Measurements from ENCODE around the gene REELD1. TPM values are rescaled to one million over a fixed set of nuclear protein-coding genes. Genes with fewer than 3 reads are reported as not detected.
A peak's percentile ranks its signal among the peaks of the same experiment; 100 is the strongest.

The REELD1 gene
- total and polyA plus RNA-seq, 3 donors from 2014 or later: 0.38 to 1.3 (median 0.62) TPM

DNA sequence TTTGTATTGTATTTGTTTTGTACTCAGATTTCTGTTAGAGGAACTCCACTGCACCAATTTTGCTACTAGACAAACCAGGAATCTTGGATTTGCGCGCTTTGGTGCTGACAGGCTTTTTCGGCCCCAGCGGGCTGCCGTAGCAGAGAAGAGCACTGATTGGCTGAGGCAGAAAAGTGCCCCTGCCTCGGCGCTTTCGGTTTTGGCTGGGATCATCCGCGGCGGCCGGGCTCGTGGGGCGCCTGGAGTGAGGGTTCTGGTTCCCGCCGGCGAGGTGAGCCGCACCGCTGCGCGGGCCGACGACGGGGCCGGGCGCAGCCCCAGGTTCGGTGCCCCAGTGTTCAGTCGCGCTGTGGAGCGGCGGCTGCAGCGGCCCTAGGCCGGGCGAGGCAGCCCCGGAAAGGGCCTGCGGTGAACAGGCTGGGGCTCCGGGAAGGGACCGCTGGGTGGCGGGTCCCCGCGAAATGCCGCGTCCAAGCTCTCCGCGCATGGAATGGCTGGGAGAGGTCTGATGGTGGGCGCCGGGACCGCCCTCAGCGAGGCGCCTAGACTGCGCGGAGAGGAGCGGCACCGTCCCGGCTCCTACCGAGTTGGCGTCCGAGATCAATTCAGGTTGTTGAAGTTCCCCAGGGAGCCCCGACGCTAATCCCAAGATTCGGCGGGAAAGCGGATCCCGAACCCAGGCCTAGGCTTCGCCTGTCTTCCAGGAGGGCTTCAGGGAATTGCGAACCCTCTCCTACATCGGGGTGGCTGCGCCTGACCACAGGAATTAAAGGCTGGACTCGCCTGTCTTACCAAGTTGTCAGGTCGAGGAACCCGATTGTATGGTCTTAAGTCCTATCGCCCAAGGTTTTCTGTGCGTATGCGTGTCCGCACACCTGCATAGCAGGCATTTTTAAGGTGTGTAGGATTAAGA, 38.5 kb upstream of the REELD1 start, which contains the start of gene LSM6:
TSS of gene LSM6 (plus strand) at position 178 of the 913 bp plus-strand sequence. CDS start 7,204 bp downstream, outside the sequence.
- Histone ChIP-seq H3K27me3 (no peaks in the 10 kb centered on the region), H3K27ac (peak within 1 kb of the TSS; percentile 92 to 93), H3K4me1 (peaks cover 7% of the 10 kb centered on the region), H3K4me3 (peak within 1 kb of the TSS; percentile 96), H3K36me3 (ENCODE audit: low read depth, missing control alignments) (no peaks in the 10 kb centered on the region), H3K9me3 (no peaks in the 10 kb centered on the region)
- DNase-seq: peak; percentile 95
- TF ChIP-seq, protein P1, sequence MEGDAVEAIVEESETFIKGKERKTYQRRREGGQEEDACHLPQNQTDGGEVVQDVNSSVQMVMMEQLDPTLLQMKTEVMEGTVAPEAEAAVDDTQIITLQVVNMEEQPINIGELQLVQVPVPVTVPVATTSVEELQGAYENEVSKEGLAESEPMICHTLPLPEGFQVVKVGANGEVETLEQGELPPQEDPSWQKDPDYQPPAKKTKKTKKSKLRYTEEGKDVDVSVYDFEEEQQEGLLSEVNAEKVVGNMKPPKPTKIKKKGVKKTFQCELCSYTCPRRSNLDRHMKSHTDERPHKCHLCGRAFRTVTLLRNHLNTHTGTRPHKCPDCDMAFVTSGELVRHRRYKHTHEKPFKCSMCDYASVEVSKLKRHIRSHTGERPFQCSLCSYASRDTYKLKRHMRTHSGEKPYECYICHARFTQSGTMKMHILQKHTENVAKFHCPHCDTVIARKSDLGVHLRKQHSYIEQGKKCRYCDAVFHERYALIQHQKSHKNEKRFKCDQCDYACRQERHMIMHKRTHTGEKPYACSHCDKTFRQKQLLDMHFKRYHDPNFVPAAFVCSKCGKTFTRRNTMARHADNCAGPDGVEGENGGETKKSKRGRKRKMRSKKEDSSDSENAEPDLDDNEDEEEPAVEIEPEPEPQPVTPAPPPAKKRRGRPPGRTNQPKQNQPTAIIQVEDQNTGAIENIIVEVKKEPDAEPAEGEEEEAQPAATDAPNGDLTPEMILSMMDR (IDR thresholded peaks at IDR 0.05): no peak
- TF ChIP-seq POLR2A (IDR thresholded peaks at IDR 0.05): no peak
- 1% methylated on average over 18 to 64 of the region's 75 CpGs for WGBS, 2 donors
- intact Hi-C loops (cut with DNase I; ENCODE audit: low total_unique reads): no loop called here

DNA sequence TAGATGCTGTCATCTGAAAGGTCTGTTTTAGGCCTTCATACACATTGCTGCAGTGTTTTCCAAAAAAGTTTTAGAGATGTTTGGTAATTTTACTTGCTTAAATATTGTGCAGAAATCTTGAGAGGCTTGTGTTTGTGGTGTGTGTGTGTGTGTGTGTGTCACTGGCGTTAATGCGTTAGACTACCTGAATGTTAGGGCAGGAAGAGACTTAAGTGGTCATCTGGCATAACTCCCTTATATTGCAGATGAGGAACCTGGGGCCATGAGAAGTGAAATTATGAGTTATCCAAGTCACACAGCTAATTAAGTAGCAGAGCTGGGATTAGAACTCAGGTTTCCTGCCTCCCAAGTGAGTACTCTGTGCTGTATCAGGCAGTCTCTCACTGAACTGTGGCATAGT, 37.4 kb upstream of the REELD1 start:
- peaks cover 7% of the 10 kb centered on the region for H3K4me1 ChIP-seq
- no peaks in the 10 kb centered on the region for H3K27me3 ChIP-seq
- 38 to 72% methylated on average over 2 of the region's 2 CpGs for WGBS, 2 donors
- H3K36me3 ChIP-seq (ENCODE audit: low read depth, missing control alignments): no peaks in the 10 kb centered on the region
- intact Hi-C loops (cut with DNase I; ENCODE audit: low total_unique reads): no loop called here
- H3K9me3 ChIP-seq: no peaks in the 10 kb centered on the region
- H3K4me3 ChIP-seq: no peak overlapping the region
- H3K27ac ChIP-seq: no peak overlapping the region
- no peak for DNase-seq
- no peak for TF ChIP-seq POLR2A (IDR thresholded peaks at IDR 0.05)
- TF ChIP-seq, protein P1 (IDR thresholded peaks at IDR 0.05): no peak

DNA sequence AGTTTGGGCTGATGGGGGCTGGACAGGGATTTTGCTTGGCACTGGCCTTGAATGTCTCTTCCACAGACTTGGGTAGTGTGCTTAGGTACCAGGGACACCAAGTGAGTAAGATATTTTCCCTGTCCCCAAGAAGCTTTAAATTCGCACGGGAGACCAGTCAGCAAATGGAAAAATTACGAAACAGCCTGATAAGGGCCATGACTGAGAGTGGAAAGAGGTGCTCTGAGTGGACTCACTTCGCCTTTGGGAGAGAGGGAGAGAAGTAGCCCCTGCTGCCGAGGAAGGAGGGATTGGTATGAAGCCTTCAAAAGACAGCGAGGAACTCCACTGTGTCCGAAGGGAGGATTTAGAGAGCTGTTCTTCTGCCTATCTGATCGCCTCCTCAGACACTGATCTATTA, 36.2 kb upstream of the REELD1 start:
- Histone ChIP-seq H3K36me3 (ENCODE audit: low read depth, missing control alignments) (no peaks in the 10 kb centered on the region), H3K4me1 (peaks cover 7% of the 10 kb centered on the region), H3K27ac (no peak overlapping the region), H3K9me3 (no peaks in the 10 kb centered on the region), H3K27me3 (no peaks in the 10 kb centered on the region), H3K4me3 (no peak overlapping the region)
- TF ChIP-seq, protein P1 (IDR thresholded peaks at IDR 0.05): no peak
- TF ChIP-seq POLR2A (IDR thresholded peaks at IDR 0.05): no peak
- intact Hi-C loops (cut with DNase I; ENCODE audit: low total_unique reads): no loop called here
- WGBS, 2 donors: 69 to 79% methylated on average over 8 of the region's 8 CpGs
- no peak for DNase-seq

DNA sequence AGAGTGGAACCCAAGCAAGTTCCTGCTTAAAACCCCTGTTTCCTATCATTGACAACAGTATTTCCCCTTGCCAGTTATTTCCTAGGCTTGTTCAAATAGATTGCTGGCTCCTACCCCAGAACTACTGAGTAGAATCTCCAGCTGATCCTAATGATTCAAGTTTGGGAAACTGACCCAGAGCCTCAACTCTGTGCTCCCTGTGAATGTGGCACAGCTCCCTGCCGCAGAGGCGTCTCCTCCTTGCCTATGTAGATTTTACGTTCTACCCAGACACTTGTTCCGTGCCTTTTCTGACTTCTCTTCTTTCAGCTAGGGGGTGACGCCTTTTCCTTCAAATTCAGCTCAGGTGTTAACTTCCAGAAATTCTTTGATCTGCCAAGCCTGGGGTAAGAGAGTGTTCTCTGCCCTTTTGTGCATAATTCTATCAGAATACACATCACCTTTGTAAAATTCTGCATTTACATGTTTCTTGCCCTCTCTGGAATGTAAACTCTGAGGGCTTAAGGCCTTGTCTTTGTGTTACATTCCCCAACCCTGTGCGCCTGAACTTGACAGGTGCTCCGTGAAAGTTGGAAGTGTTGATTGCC, 34.5 kb upstream of the REELD1 start:
- intact Hi-C loops (cut with DNase I; ENCODE audit: low total_unique reads): no loop called here
- Histone ChIP-seq H3K27me3 (no peaks in the 10 kb centered on the region), H3K9me3 (no peaks in the 10 kb centered on the region), H3K4me1 (peaks cover 7% of the 10 kb centered on the region), H3K4me3 (no peak overlapping the region), H3K27ac (no peak overlapping the region), H3K36me3 (ENCODE audit: low read depth, missing control alignments) (no peaks in the 10 kb centered on the region)
- DNase-seq: no peak
- no peak for TF ChIP-seq POLR2A (IDR thresholded peaks at IDR 0.05)
- TF ChIP-seq, protein P1 (IDR thresholded peaks at IDR 0.05): no peak
- 69 to 76% methylated on average over 7 of the region's 7 CpGs for WGBS, 2 donors
